H9 (cell line): ENCODE results near the gene FYN. TPM values are rescaled to one million over a fixed set of nuclear protein-coding genes. Genes with fewer than 3 reads are reported as not detected.
A peak's percentile ranks its signal among the peaks of the same experiment; 100 is the strongest.

Experiments
- DNase-seq: peaks from one replicate; pipeline ENCODE4 v3.0.0-alpha.2; 2017
- H2AFZ ChIP-seq: one replicate; pipeline ENCODE4 v1.6.1; 2013; ENCODE audit warnings: mild to moderate bottlenecking, low read length, control low read depth, moderate library complexity
- H2AK5ac ChIP-seq: 2 replicates; pipeline ENCODE4 v1.6.1; 2013; ENCODE audit warnings: low read length, control low read depth, mixed read lengths; ENCODE audit not compliant: insufficient read length
- H2BK120ac ChIP-seq: one replicate; pipeline ENCODE4 v1.6.1; 2013; ENCODE audit warnings: low read depth, mild to moderate bottlenecking, low read length, control low read depth, inconsistent platforms; ENCODE audit not compliant: poor library complexity, severe bottlenecking
- H2BK12ac ChIP-seq: 2 replicates; pipeline ENCODE4 v1.6.1; 2013; ENCODE audit warnings: low read length, control low read depth, mixed read lengths, low read depth; ENCODE audit not compliant: insufficient read length
- H2BK15ac ChIP-seq: 2 replicates; pipeline ENCODE4 v1.6.1; 2013; ENCODE audit warnings: low read depth, low read length, control low read depth
- H2BK20ac ChIP-seq: one replicate; pipeline ENCODE4 v1.6.1; 2013; ENCODE audit warnings: low read depth, mild to moderate bottlenecking, low read length, control low read depth, inconsistent platforms; ENCODE audit not compliant: poor library complexity, severe bottlenecking
- H2BK5ac ChIP-seq: 2 replicates; pipeline ENCODE4 v1.6.1; 2013; ENCODE audit warnings: low read length, control low read depth, mixed read lengths; ENCODE audit not compliant: insufficient read length
- H3K14ac ChIP-seq: 2 replicates; pipeline ENCODE4 v1.6.1; 2013; ENCODE audit warnings: low read length, control low read depth; ENCODE audit not compliant: insufficient read depth
- H3K18ac ChIP-seq: 2 replicates; pipeline ENCODE4 v1.6.1; 2013; ENCODE audit warnings: low read depth, mild to moderate bottlenecking, mixed read lengths, low read length, control low read depth; ENCODE audit not compliant: insufficient read length
- H3K23ac ChIP-seq: 2 replicates; pipeline ENCODE4 v1.6.1; 2013; ENCODE audit warnings: low read length, control low read depth, mixed read lengths, low read depth; ENCODE audit not compliant: insufficient read length
- H3K23me2 ChIP-seq: 2 replicates; pipeline ENCODE4 v1.6.1; 2013; ENCODE audit warnings: low read depth, mild to moderate bottlenecking, mixed read lengths, low read length, control low read depth; ENCODE audit not compliant: insufficient read length, poor library complexity, severe bottlenecking
- H3K27ac ChIP-seq: 2 replicates; pipeline ENCODE4 v1.5.1; 2013; ENCODE audit warnings: low read length, control low read depth, mixed read lengths, low read depth; ENCODE audit not compliant: insufficient read length
- H3K27me3 ChIP-seq: 2 replicates; pipeline ENCODE4 v1.6.1; 2013; ENCODE audit warnings: low read length, control low read depth, inconsistent platforms; ENCODE audit not compliant: insufficient read depth
- H3K4ac ChIP-seq: 2 replicates; pipeline ENCODE4 v1.6.1; 2013; ENCODE audit warnings: low read depth, mild to moderate bottlenecking, control low read depth, inconsistent platforms, low read length, moderate library complexity
- H3K4me1 ChIP-seq: 2 replicates; pipeline ENCODE4 v1.6.1; 2013; ENCODE audit warnings: low read length, control low read depth, inconsistent platforms; ENCODE audit not compliant: insufficient read depth
- H3K4me2 ChIP-seq: 2 replicates; pipeline ENCODE4 v1.6.1; 2013; ENCODE audit warnings: low read length, control low read depth, mixed read lengths; ENCODE audit not compliant: insufficient read length, insufficient read depth
- H3K56ac ChIP-seq: 2 replicates; pipeline ENCODE4 v1.6.1; 2013; ENCODE audit warnings: low read depth, mild to moderate bottlenecking, mixed read lengths, low read length, control low read depth; ENCODE audit not compliant: insufficient read length
- H3K79me1 ChIP-seq: 2 replicates; pipeline ENCODE4 v1.6.1; 2013; ENCODE audit warnings: low read depth, mild to moderate bottlenecking, moderate library complexity, low read length, control low read depth, inconsistent platforms; ENCODE audit not compliant: insufficient read depth, poor library complexity, severe bottlenecking
- H3K79me2 ChIP-seq: 2 replicates; pipeline ENCODE4 v1.6.1; 2013; ENCODE audit warnings: low read length, control low read depth, inconsistent platforms; ENCODE audit not compliant: insufficient read depth
- H3K9ac ChIP-seq: 2 replicates; pipeline ENCODE4 v1.6.1; 2013; ENCODE audit warnings: low read length, control low read depth, mixed read lengths; ENCODE audit not compliant: insufficient read length; ENCODE audit errors: extremely low read depth
- H3K9me3 ChIP-seq: one replicate; pipeline ENCODE4 v1.6.1; 2013; ENCODE audit warnings: low read depth, low read length, inconsistent platforms; ENCODE audit not compliant: control insufficient read depth
- H3T11ph ChIP-seq: one replicate; pipeline ENCODE4 v1.6.1; 2013; ENCODE audit warnings: mild to moderate bottlenecking, low read length, control low read depth, inconsistent platforms
- H4K20me1 ChIP-seq: one replicate; pipeline ENCODE4 v1.6.1; 2013; ENCODE audit not compliant: control insufficient read depth, insufficient read length, insufficient read depth
- H4K5ac ChIP-seq: 2 replicates; pipeline ENCODE4 v1.6.1; 2013; ENCODE audit warnings: low read depth, mild to moderate bottlenecking, mixed read lengths, low read length, control low read depth; ENCODE audit not compliant: insufficient read length
- H4K8ac ChIP-seq: replicated peaks from 2 replicates; pipeline ENCODE4 v1.6.1; 2013; ENCODE audit warnings: low read length, control low read depth, mixed read lengths, low read depth; ENCODE audit not compliant: insufficient read length
- H4K91ac ChIP-seq: 2 replicates; pipeline ENCODE4 v1.6.1; 2013; ENCODE audit warnings: low read depth, mild to moderate bottlenecking, moderate library complexity, mixed read lengths, low read length, control low read depth; ENCODE audit not compliant: insufficient read length
- H3K27ac Mint-ChIP-seq, 3 experiments: 2 replicates in 2 of 3; 3 replicates in 1 of 3; pipeline ENCODE4 v1.8.0; 2020 to 2021; ENCODE audit warnings: mixed read lengths in 3 of 3, mild to moderate bottlenecking in 1 of 3, moderate library complexity in 1 of 3
- H3K27me3 Mint-ChIP-seq: 2 replicates; pipeline ENCODE4 v1.8.0; 2021; ENCODE audit warnings: low read depth, mild to moderate bottlenecking, moderate library complexity, mixed read lengths
- H3K36me3 Mint-ChIP-seq, 3 experiments: 2 replicates in 2 of 3; 3 replicates in 1 of 3; pipeline ENCODE4 v1.8.0; 2020 to 2021; ENCODE audit warnings: low read depth in 3 of 3, mixed read lengths in 3 of 3; ENCODE audit not compliant: insufficient read depth in 1 of 3
- H3K4me1 Mint-ChIP-seq, 2 experiments: 2 replicates each; pipeline ENCODE4 v1.8.0; 2020; ENCODE audit warnings: mixed read lengths in 2 of 2
- H3K4me3 Mint-ChIP-seq, 2 experiments: 2 replicates in 1 of 2; 3 replicates in 1 of 2; pipeline ENCODE4 v1.8.0; 2020 to 2021; ENCODE audit warnings: mild to moderate bottlenecking in 2 of 2, mixed read lengths in 2 of 2, moderate library complexity in 1 of 2
- H3K9me3 Mint-ChIP-seq, 2 experiments: 2 replicates in 1 of 2; 3 replicates in 1 of 2; pipeline ENCODE4 v1.8.0; 2020; ENCODE audit warnings: mild to moderate bottlenecking in 2 of 2, mixed read lengths in 2 of 2, moderate library complexity in 1 of 2
- CTCF ChIP-seq: fragments of 200-600 bp; sonication (generic); conservative IDR thresholded peaks from 3 replicates; pipeline ENCODE4 v1.8.0; 2021; ENCODE audit warnings: antibody characterized with exemption, mild to moderate bottlenecking
- WGBS: extraction: QIAGEN DNeasy Blood & Tissue Kit; methylation state at CpG from one replicate; pipeline ENCODE4 v1.1.7; 2013; ENCODE audit warnings: missing lambda C conversion rate, low lambda C conversion rate, mixed read lengths; ENCODE audit not compliant: insufficient read length; ENCODE audit errors: extremely low coverage; 5-methylcytosine and 5-hydroxymethylcytosine counted together
- total RNA-seq: library from RNA; stranded (reverse); gene quantifications from 2 replicates; pipeline ENCODE4 v1.2.1, GENCODE V29; 2021

The FYN gene
- total RNA-seq, 1 experiment from 2014 or later, result 64.8 TPM

GRCh38 chr6:111818539-111819226, 54.6 kb downstream of the FYN start:
- Histone ChIP-seq H2AFZ (no peak overlapping the region), H3K9me3 (no peaks in the 10 kb centered on the region), H2BK120ac (no peak overlapping the region), H3K4ac (no peak overlapping the region), H4K5ac (no peak overlapping the region), H2BK20ac (no peak overlapping the region), H3T11ph (no peak overlapping the region), H3K27ac (no peak overlapping the region), H4K91ac (no peak overlapping the region), H3K4me1 (no peaks in the 10 kb centered on the region), H2BK15ac (no peak overlapping the region), H3K56ac (no peak overlapping the region), H2BK5ac (peak overlapping the region; percentile 79), H3K18ac (no peak overlapping the region), H3K9ac (no peak overlapping the region), H2BK12ac (no peak overlapping the region), H3K14ac (no peak overlapping the region), H2AK5ac (no peak overlapping the region), H3K79me1 (no peaks in the 10 kb centered on the region), H3K4me2 (no peak overlapping the region), H4K8ac (no peak overlapping the region), H3K23me2 (no peaks in the 10 kb centered on the region), H3K27me3 (no peaks in the 10 kb centered on the region), H3K79me2 (peaks cover 3% of the 10 kb centered on the region; the same call in 1 of the 2 replicates), H4K20me1 (no peaks in the 10 kb centered on the region), H3K23ac (no peak overlapping the region)
- no peak for TF ChIP-seq CTCF
- Mint-ChIP-seq H3K4me3 (no peak overlapping the region), H3K9me3 (peaks cover 0 to 5% of the 10 kb centered on the region in 2 experiments; a peak in 3 of 5 replicates), H3K27ac (peak overlapping the region in 1 of 3 experiments; percentile 4; a peak in 1 of 7 replicates), H3K36me3 (peaks cover 5 to 21% (median 14%) of the 10 kb centered on the region in 3 experiments), H3K27me3 (no peaks in the 10 kb centered on the region), H3K4me1 (no peaks in the 10 kb centered on the region)
- no CpG with 5 or more reads among the region's 5 CpGs for WGBS
- no peak for DNase-seq
